ENCODE results near the gene STK26. TPM values are rescaled to one million over a fixed set of nuclear protein-coding genes. Genes with fewer than 3 reads are reported as not detected.

Gene STK26
- total RNA-seq, 1 experiment from 2014 or later, result 50.7 TPM

DNA sequence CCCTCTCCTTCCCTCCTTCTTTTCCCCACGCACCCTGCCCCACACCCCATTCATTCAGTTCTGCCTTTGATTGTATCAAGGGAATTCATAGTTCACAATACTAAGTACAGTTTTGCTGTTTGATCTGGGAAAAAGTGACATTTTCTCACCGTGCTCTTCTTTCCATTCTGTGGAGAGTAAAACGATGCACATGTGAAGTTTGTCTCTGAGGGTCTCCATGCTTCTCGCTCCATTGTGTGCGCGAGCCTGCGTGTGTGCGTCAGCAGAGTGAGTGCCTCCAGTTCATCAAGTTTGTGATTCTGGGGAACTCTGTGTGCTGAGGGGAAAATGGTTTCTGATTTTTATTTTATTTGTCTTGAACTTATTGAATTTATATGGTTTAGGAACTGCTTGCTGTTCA is 1.9 kb downstream of the STK26 start:
- CTCF ChIA-PET, result interaction anchor here (0.7 kb wide), 1 partner anchor 46 kb away, joined by 3 read pairs; no protein-coding TSS in a partner anchor
- Histone ChIP-seq H3K4me3 (ENCODE audit: low read length) (peak overlapping the region; percentile 96), H3K4me1 (ENCODE audit: insufficient read depth, low read length) (peaks cover 25% of the 10 kb centered on the region), H3K27ac (ENCODE audit: low read length) (peak overlapping the region; percentile 76), H3F3A (ENCODE audit: low read length, unreplicated experiment) (no peaks in the 10 kb centered on the region), H4K20me1 (ENCODE audit: low read length) (peaks cover 18% of the 10 kb centered on the region), H3K27me3 (ENCODE audit: low read length) (no peaks in the 10 kb centered on the region), H3K4me2 (ENCODE audit: low read length) (peak overlapping the region; percentile 100), H3K79me2 (ENCODE audit: low read length) (peaks cover 65% of the 10 kb centered on the region), H2AFZ (ENCODE audit: low read length) (peak overlapping the region; percentile 67), H3K9ac (ENCODE audit: low read length) (peak overlapping the region; percentile 87), H3K36me3 (ENCODE audit: low read depth, low read length) (no peaks in the 10 kb centered on the region), H3K9me3 (ENCODE audit: low read length) (no peaks in the 10 kb centered on the region), H3K9me2 (replicated peaks; ENCODE audit: low read length) (no peaks in the 10 kb centered on the region)
- ATAC-seq, result no peak
- peak; percentile 35 for DNase-seq
- intact Hi-C loops (cut with micrococcal nuclease), result loop anchor here (10.0 kb wide), 1 partner anchor 450 kb away; no protein-coding TSS in a partner anchor
- TF ChIP-seq, protein P1, sequence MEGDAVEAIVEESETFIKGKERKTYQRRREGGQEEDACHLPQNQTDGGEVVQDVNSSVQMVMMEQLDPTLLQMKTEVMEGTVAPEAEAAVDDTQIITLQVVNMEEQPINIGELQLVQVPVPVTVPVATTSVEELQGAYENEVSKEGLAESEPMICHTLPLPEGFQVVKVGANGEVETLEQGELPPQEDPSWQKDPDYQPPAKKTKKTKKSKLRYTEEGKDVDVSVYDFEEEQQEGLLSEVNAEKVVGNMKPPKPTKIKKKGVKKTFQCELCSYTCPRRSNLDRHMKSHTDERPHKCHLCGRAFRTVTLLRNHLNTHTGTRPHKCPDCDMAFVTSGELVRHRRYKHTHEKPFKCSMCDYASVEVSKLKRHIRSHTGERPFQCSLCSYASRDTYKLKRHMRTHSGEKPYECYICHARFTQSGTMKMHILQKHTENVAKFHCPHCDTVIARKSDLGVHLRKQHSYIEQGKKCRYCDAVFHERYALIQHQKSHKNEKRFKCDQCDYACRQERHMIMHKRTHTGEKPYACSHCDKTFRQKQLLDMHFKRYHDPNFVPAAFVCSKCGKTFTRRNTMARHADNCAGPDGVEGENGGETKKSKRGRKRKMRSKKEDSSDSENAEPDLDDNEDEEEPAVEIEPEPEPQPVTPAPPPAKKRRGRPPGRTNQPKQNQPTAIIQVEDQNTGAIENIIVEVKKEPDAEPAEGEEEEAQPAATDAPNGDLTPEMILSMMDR (conservative IDR thresholded peaks at IDR 0.05; ENCODE audit: low read depth, low read length), result no peak
- TF ChIP-seq EZH2phosphoT487 (IDR thresholded peaks at IDR 0.05; ENCODE audit: borderline replicate concordance, low read length) (no peak), EZH2 (IDR thresholded peaks at IDR 0.05; ENCODE audit: low read length, unreplicated experiment) (no peak)
- POLR2A ChIA-PET (ENCODE audit: unreplicated experiment), result no interaction called here
- BruUV-seq (replicated peaks), result no TSS peak

DNA sequence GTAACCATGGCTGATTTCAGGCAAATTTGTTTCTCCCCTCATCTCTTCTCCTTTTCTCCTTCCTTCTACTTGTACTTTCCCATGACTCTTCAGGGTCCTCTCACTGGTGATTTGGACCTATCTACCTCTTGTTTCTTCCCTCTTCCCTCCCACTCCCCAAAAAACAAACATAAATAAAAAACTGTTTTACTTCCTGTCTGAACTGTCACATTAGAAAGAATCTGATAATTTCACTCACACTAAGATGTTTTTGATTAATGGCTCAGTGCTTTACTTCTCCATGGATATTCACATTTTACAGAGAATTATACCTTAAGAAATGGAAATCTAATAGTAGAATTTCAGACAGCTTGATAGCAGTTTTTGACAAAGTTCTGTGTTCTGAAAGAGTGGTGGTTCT is 7.2 kb downstream of the STK26 start:
- POLR2A ChIA-PET (ENCODE audit: unreplicated experiment), result interaction anchor here (0.6 kb wide), 1 partner anchor 185 kb away, joined by 3 read pairs; no protein-coding TSS in a partner anchor
- Histone ChIP-seq H3K4me2 (ENCODE audit: low read length) (no peak overlapping the region), H3K4me3 (ENCODE audit: low read length) (no peak overlapping the region), H3K27me3 (ENCODE audit: low read length) (no peaks in the 10 kb centered on the region), H3F3A (ENCODE audit: low read length, unreplicated experiment) (no peaks in the 10 kb centered on the region), H3K9ac (ENCODE audit: low read length) (no peak overlapping the region), H3K27ac (ENCODE audit: low read length) (no peak overlapping the region), H2AFZ (ENCODE audit: low read length) (no peak overlapping the region), H3K4me1 (ENCODE audit: insufficient read depth, low read length) (peaks cover 16% of the 10 kb centered on the region), H3K79me2 (ENCODE audit: low read length) (peaks cover 94% of the 10 kb centered on the region), H3K9me3 (ENCODE audit: low read length) (no peaks in the 10 kb centered on the region), H4K20me1 (ENCODE audit: low read length) (peaks cover 24% of the 10 kb centered on the region), H3K9me2 (replicated peaks; ENCODE audit: low read length) (no peaks in the 10 kb centered on the region), H3K36me3 (ENCODE audit: low read depth, low read length) (no peaks in the 10 kb centered on the region)
- CTCF ChIA-PET, result no interaction called here
- DNase-seq, result no peak
- intact Hi-C loops (cut with micrococcal nuclease), result no loop called here
- ATAC-seq, result no peak
- TF ChIP-seq, protein P1 (conservative IDR thresholded peaks at IDR 0.05; ENCODE audit: low read depth, low read length), result no peak
- no peak for TF ChIP-seq EZH2phosphoT487 (IDR thresholded peaks at IDR 0.05; ENCODE audit: borderline replicate concordance, low read length)
- no peak for TF ChIP-seq EZH2 (IDR thresholded peaks at IDR 0.05; ENCODE audit: low read length, unreplicated experiment)
- BruUV-seq (replicated peaks), result no TSS peak

DNA sequence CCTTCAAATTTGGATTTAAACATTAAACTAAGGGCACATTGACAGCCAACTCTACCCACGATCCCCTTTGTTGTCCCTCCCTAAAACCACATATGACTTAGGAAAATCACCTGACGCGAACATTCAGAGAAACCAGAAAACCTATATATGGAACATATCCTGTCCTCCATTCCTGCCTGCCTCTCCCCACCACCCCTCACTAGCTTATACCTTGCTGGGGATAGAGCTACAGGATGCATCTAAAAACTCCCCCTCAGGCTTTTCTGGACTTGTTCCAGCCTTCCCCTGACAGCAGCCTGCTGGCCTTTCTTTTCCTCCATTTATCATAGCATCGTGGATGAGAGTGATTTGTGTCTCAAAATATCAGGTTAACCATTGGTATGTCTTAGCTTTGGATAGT is 8.8 kb downstream of the STK26 start:
- ChIA-PET POLR2A (ENCODE audit: unreplicated experiment) (no interaction called here), CTCF (no interaction called here)
- H2AFZ ChIP-seq (ENCODE audit: low read length), result no peak overlapping the region
- 0 out of 2 replicates have a peak, but pooled peaks cover 5% of the 10 kb centered on the region for H3K4me1 ChIP-seq (ENCODE audit: insufficient read depth, low read length)
- BruUV-seq (replicated peaks), result no TSS peak
- intact Hi-C loops (cut with micrococcal nuclease), result no loop called here
- no peaks in the 10 kb centered on the region for H3K9me3 ChIP-seq (ENCODE audit: low read length)
- H4K20me1 ChIP-seq (ENCODE audit: low read length), result peaks cover 11% of the 10 kb centered on the region
- DNase-seq (no peak), ATAC-seq (no peak)
- TF ChIP-seq EZH2phosphoT487 (IDR thresholded peaks at IDR 0.05; ENCODE audit: borderline replicate concordance, low read length) (no peak), EZH2 (IDR thresholded peaks at IDR 0.05; ENCODE audit: low read length, unreplicated experiment) (no peak)
- TF ChIP-seq, protein P1 (conservative IDR thresholded peaks at IDR 0.05; ENCODE audit: low read depth, low read length), result no peak
- no peak overlapping the region for H3K4me2 ChIP-seq (ENCODE audit: low read length)
- no peak overlapping the region for H3K27ac ChIP-seq (ENCODE audit: low read length)
- H3K9me2 ChIP-seq (replicated peaks; ENCODE audit: low read length), result no peaks in the 10 kb centered on the region
- no peaks in the 10 kb centered on the region for H3K27me3 ChIP-seq (ENCODE audit: low read length)
- H3K36me3 ChIP-seq (ENCODE audit: low read depth, low read length), result no peaks in the 10 kb centered on the region
- no peak overlapping the region for H3K9ac ChIP-seq (ENCODE audit: low read length)
- no peaks in the 10 kb centered on the region for H3F3A ChIP-seq (ENCODE audit: low read length, unreplicated experiment)
- no peak overlapping the region for H3K4me3 ChIP-seq (ENCODE audit: low read length)
- H3K79me2 ChIP-seq (ENCODE audit: low read length), result peaks cover 93% of the 10 kb centered on the region

All from PC-3 (cell line).